Calu3 (cell line): ENCODE data around the gene MOAP1. TPM values are rescaled to one million over a fixed set of nuclear protein-coding genes. Genes with fewer than 3 reads are reported as not detected.
"Not testable (repeated sequence)": the region's sequence is repeated elsewhere in the genome, so short reads cannot be mapped to it uniquely, and the experiment has no call there.

Source experiments
- BruUV-seq: library from RNA; stranded (reverse); fragments of 400-500 nt; replicated peaks from 2 replicates; lab custom pipeline; 2021; lab: Mats Ljungman, UMichigan
- CTCF ChIA-PET: fragments of 300-600 bp; sonication (Branson Sonifier 250); formaldehyde crosslinking; loops from one replicate; lab custom pipeline; 2022; ENCODE audit warnings: antibody characterized with exemption; lab: Charles Lee
- DNase-seq: peaks from one replicate; pipeline ENCODE4 v3.0.0; 2022
- H3K27ac Mint-ChIP-seq: one replicate; pipeline ENCODE4 v1.8.0; 2022; ENCODE audit warnings: mixed read lengths; ENCODE audit not compliant: unreplicated experiment
- H3K27me3 Mint-ChIP-seq: one replicate; pipeline ENCODE4 v1.8.0; 2022; ENCODE audit warnings: mixed read lengths; ENCODE audit not compliant: unreplicated experiment
- H3K36me3 Mint-ChIP-seq: one replicate; pipeline ENCODE4 v1.8.0; 2022; ENCODE audit warnings: mild to moderate bottlenecking, moderate library complexity, mixed read lengths; ENCODE audit not compliant: insufficient read depth, unreplicated experiment
- H3K4me1 Mint-ChIP-seq: one replicate; pipeline ENCODE4 v1.8.0; 2022; ENCODE audit warnings: mild to moderate bottlenecking, low read depth, mixed read lengths; ENCODE audit not compliant: unreplicated experiment
- H3K4me3 Mint-ChIP-seq: one replicate; pipeline ENCODE4 v1.8.0; 2022; ENCODE audit warnings: mild to moderate bottlenecking, low read depth, moderate library complexity, mixed read lengths; ENCODE audit not compliant: unreplicated experiment
- H3K9me3 Mint-ChIP-seq: one replicate; pipeline ENCODE4 v1.8.0; 2022; ENCODE audit warnings: low read depth, mixed read lengths; ENCODE audit not compliant: unreplicated experiment
- intact Hi-C: fragments of 100-400 bp; cut with micrococcal nuclease; formaldehyde crosslinking; loops from one replicate; pipeline ENCODE4 v1.10.0; 2022; ENCODE audit not compliant: unreplicated experiment
- total RNA-seq: library from RNA; stranded (reverse); gene quantifications from 2 replicates; pipeline ENCODE4 v1.2.3, GENCODE V29; 2022
- TF ChIP-seq, protein P1 (sequence below): fragments of 200-600 bp; IDR thresholded peaks from one replicate; pipeline ENCODE4 v1.8.0; 2022; ENCODE audit warnings: antibody characterized with exemption; ENCODE audit not compliant: unreplicated experiment

Gene MOAP1
- total RNA-seq, 1 experiment from 2014 or later = 20.0 TPM

DNA sequence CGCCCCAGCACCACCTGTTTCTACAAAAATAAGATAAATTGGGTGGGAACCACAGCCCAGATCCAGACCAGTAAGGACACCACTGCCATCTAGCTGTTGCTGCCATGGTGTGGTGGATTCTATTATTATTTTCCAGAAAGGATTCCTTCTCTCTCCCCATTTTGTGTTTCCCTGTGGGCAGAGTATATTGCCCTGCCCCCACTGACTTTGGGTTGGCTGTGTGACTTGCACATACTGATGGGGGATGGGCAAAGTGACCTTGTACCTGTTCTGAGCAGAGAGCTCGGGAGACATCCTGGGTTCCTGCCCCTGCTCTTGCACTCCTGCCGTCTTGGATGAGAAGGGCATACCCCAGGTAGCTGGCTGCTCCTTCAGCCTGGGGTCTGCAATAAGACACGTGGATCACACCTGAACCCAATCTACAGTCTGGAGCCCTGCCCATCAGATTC is 24.3 kb downstream of the MOAP1 start:
- Mint-ChIP-seq H3K4me3 (no peak overlapping the region), H3K4me1 (no peaks in the 10 kb centered on the region), H3K36me3 (no peaks in the 10 kb centered on the region), H3K27me3 (no peaks in the 10 kb centered on the region), H3K27ac (no peak overlapping the region), H3K9me3 (no peaks in the 10 kb centered on the region)
- no TSS peak for BruUV-seq
- TF ChIP-seq, protein P1, sequence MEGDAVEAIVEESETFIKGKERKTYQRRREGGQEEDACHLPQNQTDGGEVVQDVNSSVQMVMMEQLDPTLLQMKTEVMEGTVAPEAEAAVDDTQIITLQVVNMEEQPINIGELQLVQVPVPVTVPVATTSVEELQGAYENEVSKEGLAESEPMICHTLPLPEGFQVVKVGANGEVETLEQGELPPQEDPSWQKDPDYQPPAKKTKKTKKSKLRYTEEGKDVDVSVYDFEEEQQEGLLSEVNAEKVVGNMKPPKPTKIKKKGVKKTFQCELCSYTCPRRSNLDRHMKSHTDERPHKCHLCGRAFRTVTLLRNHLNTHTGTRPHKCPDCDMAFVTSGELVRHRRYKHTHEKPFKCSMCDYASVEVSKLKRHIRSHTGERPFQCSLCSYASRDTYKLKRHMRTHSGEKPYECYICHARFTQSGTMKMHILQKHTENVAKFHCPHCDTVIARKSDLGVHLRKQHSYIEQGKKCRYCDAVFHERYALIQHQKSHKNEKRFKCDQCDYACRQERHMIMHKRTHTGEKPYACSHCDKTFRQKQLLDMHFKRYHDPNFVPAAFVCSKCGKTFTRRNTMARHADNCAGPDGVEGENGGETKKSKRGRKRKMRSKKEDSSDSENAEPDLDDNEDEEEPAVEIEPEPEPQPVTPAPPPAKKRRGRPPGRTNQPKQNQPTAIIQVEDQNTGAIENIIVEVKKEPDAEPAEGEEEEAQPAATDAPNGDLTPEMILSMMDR = no peak
- CTCF ChIA-PET = interaction anchor here (0.8 to 1.4 kb wide), 3 partner anchors 28 to 47 kb away, joined by 5 to 8 read pairs (median 5); no protein-coding TSS in a partner anchor
- DNase-seq = peak; percentile 31
- intact Hi-C loops = loop anchor here (5.0 kb wide), 1 partner anchor 48 kb away; no protein-coding TSS in a partner anchor

DNA sequence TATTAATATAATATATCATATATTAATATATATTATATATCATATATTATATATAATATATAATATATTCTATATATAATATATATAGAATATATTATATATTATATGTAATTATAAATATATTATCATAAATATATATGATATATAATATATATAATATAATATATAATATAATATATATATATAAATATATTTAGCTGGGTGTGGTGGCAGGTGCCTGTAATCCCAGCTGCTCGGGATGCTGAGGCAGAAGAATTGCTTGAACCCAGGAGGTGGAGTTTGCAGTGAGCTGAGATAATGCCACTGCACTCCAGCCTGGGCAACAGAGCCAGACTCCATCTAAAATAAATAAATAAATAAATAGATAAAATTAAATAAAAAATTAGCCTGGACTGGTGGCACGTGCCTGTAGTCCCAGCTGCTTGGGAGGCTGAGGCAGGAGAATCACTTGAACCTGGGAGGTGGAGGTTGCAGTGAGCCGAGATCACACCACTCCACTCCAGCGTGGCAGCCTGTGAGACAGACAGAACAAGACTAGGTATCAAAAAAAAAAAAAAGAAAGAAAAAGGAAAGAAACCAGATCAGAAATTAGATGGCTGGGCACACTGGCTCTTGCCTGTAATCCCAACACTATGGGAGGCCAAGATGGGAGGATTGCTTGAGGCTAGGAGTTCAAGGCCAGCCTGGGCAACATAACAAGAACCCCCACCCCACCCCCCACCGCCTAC is 24.9 kb downstream of the MOAP1 start:
- intact Hi-C loops = loop anchor here (5.0 kb wide), 1 partner anchor 47 kb away; no protein-coding TSS in a partner anchor
- CTCF ChIA-PET = interaction anchor here (0.8 to 1.4 kb wide), 3 partner anchors 28 to 47 kb away, joined by 5 to 8 read pairs (median 5); no protein-coding TSS in a partner anchor
- H3K27me3 Mint-ChIP-seq, H3K4me1 Mint-ChIP-seq, H3K36me3 Mint-ChIP-seq, DNase-seq, H3K27ac Mint-ChIP-seq, H3K9me3 Mint-ChIP-seq, BruUV-seq, H3K4me3 Mint-ChIP-seq: not testable (repeated sequence)

DNA sequence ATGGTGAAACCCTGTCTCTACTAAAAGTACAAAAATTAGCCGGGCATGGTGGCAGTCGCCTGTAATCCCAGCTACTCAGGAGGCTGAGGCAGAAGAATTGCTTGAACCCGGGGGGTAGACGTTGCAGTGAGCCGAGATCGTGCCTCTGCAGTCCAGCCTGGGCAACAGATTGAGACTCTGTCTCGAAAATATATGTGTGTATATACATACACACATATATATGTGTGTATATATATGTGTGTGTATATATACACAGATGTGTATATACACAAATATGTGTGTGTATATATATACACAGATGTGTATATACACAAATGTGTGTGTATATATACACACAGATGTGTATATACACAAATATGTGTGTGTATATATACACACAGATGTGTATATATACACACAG is 26.3 kb downstream of the MOAP1 start:
- H3K9me3 Mint-ChIP-seq, CTCF ChIA-PET, H3K36me3 Mint-ChIP-seq, BruUV-seq, DNase-seq, intact Hi-C loops, H3K4me3 Mint-ChIP-seq, H3K27ac Mint-ChIP-seq, H3K27me3 Mint-ChIP-seq, H3K4me1 Mint-ChIP-seq: not testable (repeated sequence)

DNA sequence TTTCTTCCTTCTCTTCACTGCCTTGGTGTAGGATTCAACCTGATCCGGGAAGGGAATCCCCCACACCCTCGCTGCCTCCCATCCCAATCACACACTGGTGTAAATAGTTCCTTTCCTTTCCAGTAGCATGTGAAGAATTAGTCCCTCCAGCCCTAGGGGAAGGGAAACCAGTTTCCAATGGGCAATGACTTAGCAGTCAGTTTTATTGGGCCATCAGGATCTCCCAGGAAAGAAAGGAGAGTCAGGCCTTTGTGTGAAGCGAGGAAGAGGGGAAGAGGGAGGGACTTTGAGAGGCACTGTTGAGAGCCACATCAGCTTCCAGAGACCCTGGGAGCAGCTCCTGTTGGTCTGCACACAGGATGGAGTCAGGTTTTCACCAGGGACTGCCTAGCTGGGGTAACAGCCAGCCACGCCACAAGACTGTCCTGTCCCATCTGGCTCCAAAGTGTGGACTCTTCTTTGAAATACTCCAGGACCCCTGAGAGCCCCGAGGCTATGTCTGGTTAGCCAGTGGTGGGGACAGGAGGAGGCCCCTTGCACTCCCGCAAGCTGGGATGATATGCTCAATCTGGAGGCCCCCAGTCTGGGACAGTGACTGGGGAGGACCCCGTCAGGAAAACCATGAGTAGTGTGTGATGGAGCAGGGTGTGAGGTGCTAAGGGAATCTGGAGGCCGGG is 27.9 kb downstream of the MOAP1 start:
- TF ChIP-seq, protein P1 = no peak
- H3K4me3 Mint-ChIP-seq = no peak overlapping the region
- BruUV-seq = no TSS peak
- H3K27ac Mint-ChIP-seq = no peak overlapping the region
- no peaks in the 10 kb centered on the region for H3K9me3 Mint-ChIP-seq
- H3K27me3 Mint-ChIP-seq = no peaks in the 10 kb centered on the region
- H3K36me3 Mint-ChIP-seq = no peaks in the 10 kb centered on the region
- intact Hi-C loops = no loop called here
- no peak for DNase-seq
- CTCF ChIA-PET = no interaction called here
- H3K4me1 Mint-ChIP-seq = no peaks in the 10 kb centered on the region

DNA sequence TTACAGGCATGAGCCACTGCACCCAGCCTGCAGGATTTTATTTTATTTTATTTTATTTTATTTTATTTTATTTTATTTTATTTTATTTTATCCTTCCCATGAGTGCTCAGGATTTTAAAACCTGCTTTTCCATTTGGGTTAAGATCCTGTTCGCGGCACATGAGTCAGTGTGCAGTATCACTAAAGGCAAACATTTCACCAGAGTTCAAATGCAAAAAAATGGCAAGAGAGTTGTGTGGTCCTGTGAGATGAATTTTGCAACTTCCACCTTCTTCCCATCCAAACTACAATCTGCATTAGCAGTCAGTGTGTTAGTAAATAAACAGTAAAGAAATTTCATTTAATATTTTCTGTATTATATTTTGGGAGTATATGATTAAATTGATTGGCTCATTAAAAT is 29.0 kb downstream of the MOAP1 start:
- no peaks in the 10 kb centered on the region for H3K36me3 Mint-ChIP-seq
- DNase-seq = no peak
- H3K4me1 Mint-ChIP-seq = peaks cover 4% of the 10 kb centered on the region
- BruUV-seq = no TSS peak
- CTCF ChIA-PET = interaction anchor here (0.6 kb wide), 1 partner anchor 35 kb away, joined by 4 read pairs; no protein-coding TSS in a partner anchor
- H3K27ac Mint-ChIP-seq = no peak overlapping the region
- TF ChIP-seq, protein P1 = no peak
- H3K4me3 Mint-ChIP-seq = no peak overlapping the region
- no peaks in the 10 kb centered on the region for H3K27me3 Mint-ChIP-seq
- intact Hi-C loops = no loop called here
- H3K9me3 Mint-ChIP-seq = no peaks in the 10 kb centered on the region
